IMR-90 (cell line): ENCODE measurements around the gene FRYL. TPM values are rescaled to one million over a fixed set of nuclear protein-coding genes. Genes with fewer than 3 reads are reported as not detected.

ENCODE experiments used
- ATAC-seq: fragments of 200-7000 bp; cut with Tn5 transposase; 2 replicates; pipeline ENCODE4 v1.9.1; 2020; ENCODE audit warnings: low read depth, mild to moderate bottlenecking, moderate library complexity
- BruUV-seq: library from RNA; stranded (reverse); fragments of 400-500 nt; replicated peaks from 2 replicates; lab custom pipeline; 2021; lab: Mats Ljungman, UMichigan
- CTCF ChIA-PET: fragments of 300-600 bp; formaldehyde crosslinking; extraction: SDS; loops from one replicate; lab custom pipeline; 2021; ENCODE audit warnings: antibody characterized with exemption; lab: Yijun Ruan, JAX
- POLR2A ChIA-PET: fragments of 300-600 bp; sonication (Branson Sonifier 250); formaldehyde crosslinking; loops from one replicate; lab custom pipeline; 2022; ENCODE audit warnings: antibody characterized with exemption; ENCODE audit not compliant: unreplicated experiment; lab: Charles Lee
- DNase-seq: peaks from one replicate; pipeline ENCODE4 v3.0.0; 2013
- H2AFZ ChIP-seq: replicated peaks from 2 replicates; pipeline ENCODE3; 2013; ENCODE audit warnings: low read length, mild to moderate bottlenecking; ENCODE audit not compliant: poor library complexity
- H2AK5ac ChIP-seq: 2 replicates; pipeline ENCODE4 v1.6.1; 2013; ENCODE audit warnings: low read depth, low read length, inconsistent platforms
- H2AK9ac ChIP-seq: replicated peaks from 2 replicates; pipeline ENCODE3; 2013; ENCODE audit warnings: mild to moderate bottlenecking, low read depth, low read length, moderate library complexity; ENCODE audit not compliant: poor library complexity
- H2BK120ac ChIP-seq: 2 replicates; pipeline ENCODE4 v1.6.1; 2013; ENCODE audit warnings: low read depth, low read length, inconsistent platforms
- H2BK15ac ChIP-seq: 3 replicates; pipeline ENCODE4 v1.6.1; 2013; ENCODE audit warnings: low read depth, low read length, inconsistent platforms
- H2BK20ac ChIP-seq: 2 replicates; pipeline ENCODE4 v1.6.1; 2013; ENCODE audit warnings: low read depth, mild to moderate bottlenecking, inconsistent platforms, low read length, moderate library complexity
- H2BK5ac ChIP-seq: 2 replicates; pipeline ENCODE4 v1.6.1; 2013; ENCODE audit warnings: mild to moderate bottlenecking, low read depth, low read length, inconsistent platforms; ENCODE audit not compliant: poor library complexity, severe bottlenecking
- H3K14ac ChIP-seq: replicated peaks from 2 replicates; pipeline ENCODE4 v1.6.1; 2013; ENCODE audit warnings: low read depth, low read length, inconsistent platforms
- H3K18ac ChIP-seq: 2 replicates; pipeline ENCODE4 v1.6.1; 2013; ENCODE audit warnings: low read depth, low read length, control low read depth
- H3K23ac ChIP-seq: 2 replicates; pipeline ENCODE4 v1.6.1; 2013; ENCODE audit warnings: low read depth, low read length, inconsistent platforms
- H3K27ac ChIP-seq: 2 replicates; pipeline ENCODE4 v1.5.1; 2013; ENCODE audit warnings: mild to moderate bottlenecking, control low read depth, low read length; ENCODE audit not compliant: insufficient read depth
- H3K27me3 ChIP-seq: 2 replicates; pipeline ENCODE4 v1.6.1; 2013; ENCODE audit warnings: low read length; ENCODE audit not compliant: control insufficient read depth, insufficient read depth
- H3K36me3 ChIP-seq: 2 replicates; pipeline ENCODE4 v1.6.1; 2013; ENCODE audit warnings: low read length, mixed read lengths; ENCODE audit not compliant: control insufficient read depth, insufficient read depth
- H3K4ac ChIP-seq: 2 replicates; pipeline ENCODE4 v1.6.1; 2013; ENCODE audit warnings: low read depth, low read length, inconsistent platforms
- H3K4me1 ChIP-seq: 2 replicates; pipeline ENCODE4 v1.6.1; 2013; ENCODE audit warnings: low read length, mixed read lengths; ENCODE audit not compliant: control insufficient read depth, insufficient read depth
- H3K4me2 ChIP-seq: 2 replicates; pipeline ENCODE4 v1.6.1; 2013; ENCODE audit warnings: low read depth, mild to moderate bottlenecking, control low read depth, low read length, moderate library complexity
- H3K4me3 ChIP-seq: 2 replicates; pipeline ENCODE4 v1.5.1; 2013; ENCODE audit warnings: low read depth, mild to moderate bottlenecking, control low read depth, low read length, moderate library complexity; ENCODE audit not compliant: insufficient read depth
- H3K56ac ChIP-seq: 2 replicates; pipeline ENCODE4 v1.6.1; 2013; ENCODE audit warnings: low read length, inconsistent platforms; ENCODE audit not compliant: insufficient read depth; ENCODE audit errors: extremely low read depth
- H3K79me1 ChIP-seq, 2 experiments: 2 replicates each; pipeline ENCODE4 v1.6.1; 2013; ENCODE audit warnings: low read length in 2 of 2, inconsistent platforms in 1 of 2, low read depth in 1 of 2
- H3K9ac ChIP-seq: 2 replicates; pipeline ENCODE4 v1.6.1; 2013; ENCODE audit warnings: low read depth, low read length, control low read depth
- H3K9me1 ChIP-seq: 2 replicates; pipeline ENCODE4 v1.6.1; 2013; ENCODE audit warnings: low read length, inconsistent platforms; ENCODE audit not compliant: insufficient read depth
- H3K9me3 ChIP-seq: 2 replicates; pipeline ENCODE4 v1.6.1; 2013; ENCODE audit warnings: low read length; ENCODE audit not compliant: control insufficient read depth, insufficient read depth
- H4K20me1 ChIP-seq: 2 replicates; pipeline ENCODE4 v1.6.1; 2013; ENCODE audit warnings: low read length, inconsistent platforms; ENCODE audit not compliant: insufficient read depth
- H4K5ac ChIP-seq: 2 replicates; pipeline ENCODE4 v1.6.1; 2013; ENCODE audit warnings: mild to moderate bottlenecking, low read depth, low read length, control low read depth
- H4K8ac ChIP-seq, 2 experiments: 2 replicates each; pipeline ENCODE4 v1.6.1; 2013; ENCODE audit warnings: low read depth in 2 of 2, low read length in 2 of 2, control low read depth in 1 of 2, inconsistent platforms in 1 of 2
- H4K91ac ChIP-seq: 2 replicates; pipeline ENCODE4 v1.6.1; 2013; ENCODE audit warnings: low read depth, low read length, inconsistent platforms; ENCODE audit not compliant: insufficient read depth
- BHLHE40 ChIP-seq: fragments of 150-350 bp; IDR thresholded peaks from 2 replicates; pipeline ENCODE4 v1.6.1; 2016; ENCODE audit warnings: mild to moderate bottlenecking, low read depth, low read length
- CHD1 ChIP-seq: IDR thresholded peaks from 2 replicates; pipeline ENCODE4 v1.6.1; 2012; ENCODE audit warnings: low read depth, low read length, improper control_type of control experiment
- NFE2L2 ChIP-seq: fragments of 150-350 bp; IDR thresholded peaks from 2 replicates; pipeline ENCODE4 v1.6.1; 2016; ENCODE audit warnings: low read depth, mild to moderate bottlenecking, low read length
- POLR2A ChIP-seq: IDR thresholded peaks from 2 replicates; pipeline ENCODE4 v1.6.1; 2012; ENCODE audit warnings: mild to moderate bottlenecking, low read depth, low read length
- RAD21 ChIP-seq: IDR thresholded peaks from 2 replicates; pipeline ENCODE4 v1.6.1; 2012; ENCODE audit warnings: low read length, improper control_type of control experiment
- RCOR1 ChIP-seq: IDR thresholded peaks from 2 replicates; pipeline ENCODE4 v1.6.1; 2012; ENCODE audit warnings: mild to moderate bottlenecking, low read length, improper control_type of control experiment; ENCODE audit not compliant: insufficient replicate concordance
- WGBS, 2 experiments: methylation state at CpG; one replicate each; pipeline versions ENCODE4 v1.1.5 to v1.1.7; 2013; ENCODE audit warnings: missing lambda C conversion rate in 2 of 2; ENCODE audit not compliant: insufficient read length in 1 of 2; ENCODE audit errors: extremely low coverage in 2 of 2; 5-methylcytosine and 5-hydroxymethylcytosine counted together
- dilution Hi-C: fragments of 300-500 bp; cut with HindIII; formaldehyde crosslinking; loops from one replicate; pipeline ENCODE4 v1.14.3; 2018; ENCODE audit warnings: low sequenced_read_pairs; ENCODE audit not compliant: unreplicated experiment
- in situ Hi-C: fragments of 300-500 bp; cut with MboI; formaldehyde crosslinking; loops from 3 replicates; pipeline ENCODE4 v1.14.3; 2019; ENCODE audit warnings: low sequenced_read_pairs, inconsistent platforms, mixed read lengths
- intact Hi-C: fragments of 100-400 bp; cut with micrococcal nuclease; formaldehyde crosslinking; loops from 2 replicates; pipeline ENCODE4 v1.10.0; 2022
- polyA plus RNA-seq, 3 experiments: library from polyadenylated mRNA; depleted of rRNA; stranded (reverse); fragments of >200 nt; gene quantifications; 2 replicates each; pipeline ENCODE4 v1.2.3, GENCODE V29; 2012; ENCODE audit warnings: low replicate concordance in 1 of 3
- total RNA-seq: library from RNA; depleted of rRNA; stranded (reverse); fragments of >200 nt; gene quantifications from 2 replicates; pipeline ENCODE4 v1.2.3, GENCODE V29; 2012
- TF ChIP-seq, protein P1 (sequence below): fragments of 150-350 bp; IDR thresholded peaks from 2 replicates; pipeline ENCODE4 v1.6.1; 2016; ENCODE audit warnings: low read depth, mild to moderate bottlenecking, low read length, moderate library complexity, borderline replicate concordance
- TF ChIP-seq, protein P2 (sequence below): conservative IDR thresholded peaks from 2 replicates; pipeline ENCODE4 v1.5.1; 2012; ENCODE audit warnings: mild to moderate bottlenecking, low read depth, low read length, improper control_type of control experiment

The FRYL gene
- total and polyA plus RNA-seq, 2 of the 4 experiments (the other 2 are of a cell fraction) = 9.9 to 77.4 TPM

DNA sequence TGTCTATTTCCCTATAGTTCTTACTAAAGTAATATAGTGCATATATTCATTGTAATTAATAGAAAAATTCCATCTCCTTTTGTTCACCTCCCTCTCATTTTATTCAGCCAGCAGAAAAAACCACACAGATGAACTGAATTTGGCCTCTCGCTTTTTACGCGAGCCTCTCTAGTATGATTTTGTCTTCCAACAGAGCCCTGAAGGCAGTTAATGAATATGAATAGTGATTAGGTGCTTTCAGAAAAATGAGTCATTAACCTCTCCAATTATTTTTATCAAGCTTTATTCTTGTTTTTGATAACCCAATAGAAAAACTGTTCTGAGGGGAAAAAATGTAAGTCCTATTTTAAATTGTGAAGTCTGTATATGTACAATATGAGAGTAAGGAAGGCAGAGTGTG lies 215.9 kb downstream of the FRYL start:
- TF ChIP-seq CHD1 (no peak), POLR2A (no peak), NFE2L2 (no peak), RCOR1 (no peak), BHLHE40 (no peak), RAD21 (no peak)
- TF ChIP-seq, protein P1, sequence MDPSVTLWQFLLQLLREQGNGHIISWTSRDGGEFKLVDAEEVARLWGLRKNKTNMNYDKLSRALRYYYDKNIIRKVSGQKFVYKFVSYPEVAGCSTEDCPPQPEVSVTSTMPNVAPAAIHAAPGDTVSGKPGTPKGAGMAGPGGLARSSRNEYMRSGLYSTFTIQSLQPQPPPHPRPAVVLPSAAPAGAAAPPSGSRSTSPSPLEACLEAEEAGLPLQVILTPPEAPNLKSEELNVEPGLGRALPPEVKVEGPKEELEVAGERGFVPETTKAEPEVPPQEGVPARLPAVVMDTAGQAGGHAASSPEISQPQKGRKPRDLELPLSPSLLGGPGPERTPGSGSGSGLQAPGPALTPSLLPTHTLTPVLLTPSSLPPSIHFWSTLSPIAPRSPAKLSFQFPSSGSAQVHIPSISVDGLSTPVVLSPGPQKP = no peak
- TF ChIP-seq, protein P2, sequence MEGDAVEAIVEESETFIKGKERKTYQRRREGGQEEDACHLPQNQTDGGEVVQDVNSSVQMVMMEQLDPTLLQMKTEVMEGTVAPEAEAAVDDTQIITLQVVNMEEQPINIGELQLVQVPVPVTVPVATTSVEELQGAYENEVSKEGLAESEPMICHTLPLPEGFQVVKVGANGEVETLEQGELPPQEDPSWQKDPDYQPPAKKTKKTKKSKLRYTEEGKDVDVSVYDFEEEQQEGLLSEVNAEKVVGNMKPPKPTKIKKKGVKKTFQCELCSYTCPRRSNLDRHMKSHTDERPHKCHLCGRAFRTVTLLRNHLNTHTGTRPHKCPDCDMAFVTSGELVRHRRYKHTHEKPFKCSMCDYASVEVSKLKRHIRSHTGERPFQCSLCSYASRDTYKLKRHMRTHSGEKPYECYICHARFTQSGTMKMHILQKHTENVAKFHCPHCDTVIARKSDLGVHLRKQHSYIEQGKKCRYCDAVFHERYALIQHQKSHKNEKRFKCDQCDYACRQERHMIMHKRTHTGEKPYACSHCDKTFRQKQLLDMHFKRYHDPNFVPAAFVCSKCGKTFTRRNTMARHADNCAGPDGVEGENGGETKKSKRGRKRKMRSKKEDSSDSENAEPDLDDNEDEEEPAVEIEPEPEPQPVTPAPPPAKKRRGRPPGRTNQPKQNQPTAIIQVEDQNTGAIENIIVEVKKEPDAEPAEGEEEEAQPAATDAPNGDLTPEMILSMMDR = no peak
- Histone ChIP-seq H3K4me2 (no peak overlapping the region), H3K9ac (no peak overlapping the region), H3K27me3 (no peaks in the 10 kb centered on the region), H3K27ac (no peak overlapping the region), H3K4me3 (no peak overlapping the region), H3K9me3 (no peaks in the 10 kb centered on the region), H4K8ac (no peak overlapping the region), H3K18ac (no peak overlapping the region), H3K23ac (no peak overlapping the region), H2AK5ac (no peak overlapping the region), H2AFZ (no peak overlapping the region), H2BK20ac (no peak overlapping the region), H3K56ac (no peak overlapping the region), H4K5ac (no peak overlapping the region), H3K14ac (no peak overlapping the region), H2AK9ac (no peak overlapping the region), H2BK15ac (no peak overlapping the region), H3K4me1 (no peaks in the 10 kb centered on the region), H2BK120ac (no peak overlapping the region), H3K79me1 (0 out of 4 replicates have a peak, but pooled peaks cover 0 to 2% of the 10 kb centered on the region in 2 experiments), H4K20me1 (no peaks in the 10 kb centered on the region), H3K4ac (no peak overlapping the region), H2BK5ac (no peak overlapping the region), H3K36me3 (peaks cover 19% of the 10 kb centered on the region), H4K91ac (no peak overlapping the region), H3K9me1 (no peaks in the 10 kb centered on the region; the same call in 1 of the 2 replicates)
- CTCF ChIA-PET = no interaction called here
- WGBS, 2 experiments = no CpG with 5 or more reads among the region's 3 CpGs
- DNase-seq = no peak
- dilution Hi-C loops (no loop called here), in situ Hi-C loops (loop anchor here (10.0 kb wide), 1 partner anchor 391 kb away; no protein-coding TSS in a partner anchor), intact Hi-C loops (no loop called here)
- POLR2A ChIA-PET = no interaction called here
- no peak for ATAC-seq
- BruUV-seq = no TSS peak
